BLaER1 (cell line): Measurements from ENCODE around the gene SMG9.

Experiments
- H3K27ac ChIP-seq: shearing (Covaris generic); formaldehyde crosslinking; 2 replicates; pipeline ENCODE4 v1.8.1; 2022
- H3K27me3 ChIP-seq: shearing (Covaris generic); formaldehyde crosslinking; 2 replicates; pipeline ENCODE4 v1.8.1; 2022
- H3K36me3 ChIP-seq: shearing (Covaris generic); formaldehyde crosslinking; 2 replicates; pipeline ENCODE4 v1.8.1; 2022
- H3K4me1 ChIP-seq: shearing (Covaris generic); formaldehyde crosslinking; 2 replicates; pipeline ENCODE4 v1.8.1; 2022
- H3K4me2 ChIP-seq: shearing (Covaris generic); formaldehyde crosslinking; 2 replicates; pipeline ENCODE4 v1.8.1; 2022
- H3K4me3 ChIP-seq: shearing (Covaris generic); formaldehyde crosslinking; 2 replicates; pipeline ENCODE4 v1.8.1; 2022
- H3K9ac ChIP-seq: shearing (Covaris generic); formaldehyde crosslinking; 2 replicates; pipeline ENCODE4 v1.8.1; 2022
- H3K9me3 ChIP-seq: shearing (Covaris generic); formaldehyde crosslinking; 2 replicates; pipeline ENCODE4 v1.8.1; 2022
- H4K20me1 ChIP-seq: shearing (Covaris generic); formaldehyde crosslinking; 2 replicates; pipeline ENCODE4 v1.8.1; 2022
- Cebpa-rat ChIP-seq: shearing (Covaris generic); IDR thresholded peaks from 2 replicates; pipeline ENCODE4 v1.8.1; 2022

The SMG9 gene

GRCh38 chr19:43715776-43716175 lies 39.0 kb downstream of the SMG9 start, which contains the start of gene IRGC:
TSS of gene IRGC (plus strand) at chr19:43716076. CDS start at chr19:43718559, 2,483 bp downstream.
- no peak within 1 kb of the TSS for H3K4me3 ChIP-seq
- H3K4me1 ChIP-seq = no peaks in the 10 kb centered on the region; the same call in 1 of the 2 replicates
- H4K20me1 ChIP-seq = no peaks in the 10 kb centered on the region
- H3K27me3 ChIP-seq = no peaks in the 10 kb centered on the region
- TF ChIP-seq Cebpa-rat = no peak
- no peaks in the 10 kb centered on the region for H3K36me3 ChIP-seq
- no peak within 1 kb of the TSS for H3K27ac ChIP-seq
- no peak within 1 kb of the TSS for H3K4me2 ChIP-seq
- H3K9ac ChIP-seq = no peak within 1 kb of the TSS
- H3K9me3 ChIP-seq = no peaks in the 10 kb centered on the region

- Histone ChIP-seq H3K9me3 (peaks cover 12% of the 10 kb centered on the region), H3K4me1 (no peaks in the 10 kb centered on the region; the same call in 1 of the 2 replicates), H3K4me3 (no peak overlapping the region), H4K20me1 (no peaks in the 10 kb centered on the region), H3K4me2 (no peak overlapping the region), H3K27me3 (no peaks in the 10 kb centered on the region), H3K27ac (no peak overlapping the region), H3K9ac (no peak overlapping the region), H3K36me3 (no peaks in the 10 kb centered on the region)
- TF ChIP-seq Cebpa-rat = no peak
Measured at GRCh38 chr19:43713208-43713607, 41.6 kb downstream of the SMG9 start.

- H3K27ac ChIP-seq = no peak overlapping the region
- H3K4me1 ChIP-seq = no peaks in the 10 kb centered on the region; the same call in 1 of the 2 replicates
- H3K4me3 ChIP-seq = no peak overlapping the region
- no peaks in the 10 kb centered on the region for H3K36me3 ChIP-seq
- no peaks in the 10 kb centered on the region for H3K27me3 ChIP-seq
- peaks cover 13% of the 10 kb centered on the region for H3K9me3 ChIP-seq
- no peak overlapping the region for H3K4me2 ChIP-seq
- no peak overlapping the region for H3K9ac ChIP-seq
- no peaks in the 10 kb centered on the region for H4K20me1 ChIP-seq
- TF ChIP-seq Cebpa-rat = no peak
Measured at GRCh38 chr19:43711751-43712355, 42.9 kb downstream of the SMG9 start.

GRCh38 chr19:43708716-43709115 lies 46.0 kb downstream of the SMG9 start:
- Histone ChIP-seq H3K36me3 (no peaks in the 10 kb centered on the region), H3K9me3 (peaks cover 13% of the 10 kb centered on the region), H4K20me1 (no peaks in the 10 kb centered on the region), H3K27me3 (no peaks in the 10 kb centered on the region), H3K9ac (no peak overlapping the region), H3K4me1 (no peaks in the 10 kb centered on the region), H3K4me3 (no peak overlapping the region), H3K27ac (no peak overlapping the region), H3K4me2 (no peak overlapping the region)
- no peak for TF ChIP-seq Cebpa-rat

DNA sequence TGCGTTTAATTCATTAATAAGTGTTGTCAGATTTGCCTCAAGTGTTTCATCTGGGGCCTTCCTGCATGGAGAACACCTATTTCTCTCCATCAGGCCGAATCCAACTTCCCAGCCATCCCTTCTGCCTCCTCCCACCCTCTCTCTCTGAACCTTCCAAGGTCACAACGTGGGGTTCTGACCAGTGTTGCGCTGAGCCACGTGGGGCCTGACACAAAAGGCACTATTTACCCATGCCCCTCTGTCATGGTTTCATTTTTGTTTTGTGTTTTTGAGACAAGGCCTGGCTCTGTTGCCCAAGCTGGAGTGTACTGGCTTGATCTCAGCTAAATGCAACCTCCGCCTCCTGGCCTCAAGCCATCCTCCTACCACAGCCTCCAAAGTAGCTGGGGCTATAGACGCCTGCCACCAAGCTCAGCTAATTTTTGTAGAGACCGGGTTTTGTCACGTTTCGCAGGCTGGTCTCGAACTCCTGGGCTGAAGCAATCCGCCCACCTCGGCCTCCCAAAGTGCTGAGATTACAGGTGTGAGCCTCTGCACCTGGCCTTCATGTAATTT lies 47.5 kb downstream of the SMG9 start:
- no peak overlapping the region for H3K9ac ChIP-seq
- no peak overlapping the region for H3K27ac ChIP-seq
- H3K9me3 ChIP-seq = peaks cover 13% of the 10 kb centered on the region
- TF ChIP-seq Cebpa-rat = no peak
- H4K20me1 ChIP-seq = no peaks in the 10 kb centered on the region
- H3K4me2 ChIP-seq = no peak overlapping the region
- no peaks in the 10 kb centered on the region for H3K36me3 ChIP-seq
- H3K27me3 ChIP-seq = no peaks in the 10 kb centered on the region
- no peaks in the 10 kb centered on the region for H3K4me1 ChIP-seq
- no peak overlapping the region for H3K4me3 ChIP-seq

DNA sequence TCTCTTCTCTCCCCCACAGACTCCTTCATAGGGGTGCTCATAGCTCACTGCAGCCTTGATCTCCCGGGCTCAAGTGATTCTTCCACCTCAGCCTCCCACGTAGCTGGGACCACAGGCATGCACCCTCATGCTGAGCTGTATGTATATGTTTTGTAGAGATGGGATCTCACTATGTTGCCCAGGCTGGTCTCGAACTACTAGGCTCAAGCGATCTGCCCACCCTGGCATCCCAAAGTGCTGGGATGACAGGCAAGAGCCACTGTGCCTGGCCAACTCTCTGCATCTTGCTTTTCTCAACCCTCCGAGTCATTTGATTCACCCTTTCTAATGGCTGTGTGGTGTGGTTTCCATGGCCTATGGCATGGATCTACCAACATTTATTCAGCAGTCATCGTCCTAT lies 49.0 kb downstream of the SMG9 start:
- H3K9ac ChIP-seq = no peak overlapping the region
- TF ChIP-seq Cebpa-rat = no peak
- H3K27ac ChIP-seq = no peak overlapping the region
- peaks cover 9% of the 10 kb centered on the region for H3K4me1 ChIP-seq
- H4K20me1 ChIP-seq = no peaks in the 10 kb centered on the region
- no peaks in the 10 kb centered on the region for H3K36me3 ChIP-seq
- no peak overlapping the region for H3K4me3 ChIP-seq
- peaks cover 13% of the 10 kb centered on the region for H3K9me3 ChIP-seq
- H3K4me2 ChIP-seq = no peak overlapping the region
- no peaks in the 10 kb centered on the region for H3K27me3 ChIP-seq

DNA sequence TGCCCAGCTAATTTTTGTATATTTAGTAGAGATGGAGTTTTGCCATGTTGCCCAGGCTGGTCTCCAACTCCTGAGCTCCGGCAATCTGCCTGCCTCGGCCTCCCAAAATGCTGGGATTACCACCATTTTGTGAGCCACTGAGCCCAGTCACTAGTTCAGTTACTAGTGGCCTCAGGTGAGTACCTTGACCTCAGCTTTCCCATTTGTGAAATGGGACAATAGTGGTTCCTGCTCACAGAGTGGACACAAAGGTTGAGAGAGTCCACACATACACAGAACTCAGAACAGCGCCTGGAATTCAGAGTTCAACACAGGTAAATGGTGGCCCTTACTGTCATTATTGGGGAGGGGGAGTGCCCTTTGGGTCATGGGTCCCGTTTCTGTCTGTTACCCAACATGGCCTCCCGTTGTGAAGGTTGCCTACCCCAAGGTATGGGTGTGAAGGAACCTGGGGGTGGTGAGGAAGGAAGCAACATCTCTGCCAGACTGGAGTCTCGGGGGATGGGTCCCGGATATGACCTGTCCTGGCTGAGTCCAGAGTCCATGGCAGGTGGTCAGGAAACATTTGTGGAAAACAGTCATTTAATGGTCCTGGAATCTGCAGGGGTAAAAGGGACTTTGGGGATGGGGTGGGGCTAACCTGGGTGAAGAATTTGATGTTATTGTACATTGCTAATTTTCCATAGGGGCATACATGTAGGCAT lies 50.6 kb downstream of the SMG9 start:
- Histone ChIP-seq H3K27me3 (no peaks in the 10 kb centered on the region), H3K9ac (no peak overlapping the region), H3K27ac (no peak overlapping the region), H4K20me1 (no peaks in the 10 kb centered on the region), H3K9me3 (peaks cover 11% of the 10 kb centered on the region), H3K36me3 (no peaks in the 10 kb centered on the region), H3K4me3 (no peak overlapping the region), H3K4me1 (peaks cover 21% of the 10 kb centered on the region), H3K4me2 (no peak overlapping the region)
- no peak for TF ChIP-seq Cebpa-rat

DNA sequence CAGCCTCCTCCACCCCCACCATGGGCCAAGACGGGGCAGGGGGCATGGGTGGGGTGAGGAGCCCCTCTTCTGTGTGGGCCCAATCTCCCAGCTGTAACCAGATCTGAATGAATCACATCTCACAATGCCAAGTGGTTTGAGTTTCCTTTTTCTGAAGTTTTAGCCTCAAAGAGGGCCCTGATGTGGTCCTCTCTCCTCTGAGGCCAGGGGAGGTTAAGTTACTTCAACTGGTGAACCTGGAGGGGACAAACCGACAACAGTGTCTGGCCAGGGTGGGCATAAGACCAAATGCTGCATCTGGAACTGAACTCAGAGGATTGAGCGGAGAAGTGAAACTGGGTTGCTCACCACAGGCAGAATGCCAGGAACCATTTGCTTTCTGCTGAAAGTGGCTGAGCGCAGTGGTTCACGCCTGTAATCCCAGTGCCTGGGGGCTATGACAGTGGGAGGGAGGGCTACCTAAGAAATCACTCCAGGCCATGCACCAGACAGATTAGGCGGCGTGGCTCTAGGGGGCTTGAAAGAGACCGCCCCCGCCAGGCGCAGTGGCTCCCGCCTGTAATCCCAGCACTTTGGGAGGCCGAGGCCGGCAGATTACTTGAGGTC lies 54.3 kb downstream of the SMG9 start:
- H4K20me1 ChIP-seq = no peaks in the 10 kb centered on the region
- H3K4me3 ChIP-seq = no peak overlapping the region
- no peaks in the 10 kb centered on the region for H3K27me3 ChIP-seq
- no peak overlapping the region; the same call in 1 of the 2 replicates for H3K9ac ChIP-seq
- no peaks in the 10 kb centered on the region for H3K36me3 ChIP-seq
- H3K9me3 ChIP-seq = peaks cover 16% of the 10 kb centered on the region
- no peak for TF ChIP-seq Cebpa-rat
- peaks cover 21% of the 10 kb centered on the region for H3K4me1 ChIP-seq
- peak overlapping the region; percentile 72 for H3K27ac ChIP-seq
- H3K4me2 ChIP-seq = peak overlapping the region; percentile 51

DNA sequence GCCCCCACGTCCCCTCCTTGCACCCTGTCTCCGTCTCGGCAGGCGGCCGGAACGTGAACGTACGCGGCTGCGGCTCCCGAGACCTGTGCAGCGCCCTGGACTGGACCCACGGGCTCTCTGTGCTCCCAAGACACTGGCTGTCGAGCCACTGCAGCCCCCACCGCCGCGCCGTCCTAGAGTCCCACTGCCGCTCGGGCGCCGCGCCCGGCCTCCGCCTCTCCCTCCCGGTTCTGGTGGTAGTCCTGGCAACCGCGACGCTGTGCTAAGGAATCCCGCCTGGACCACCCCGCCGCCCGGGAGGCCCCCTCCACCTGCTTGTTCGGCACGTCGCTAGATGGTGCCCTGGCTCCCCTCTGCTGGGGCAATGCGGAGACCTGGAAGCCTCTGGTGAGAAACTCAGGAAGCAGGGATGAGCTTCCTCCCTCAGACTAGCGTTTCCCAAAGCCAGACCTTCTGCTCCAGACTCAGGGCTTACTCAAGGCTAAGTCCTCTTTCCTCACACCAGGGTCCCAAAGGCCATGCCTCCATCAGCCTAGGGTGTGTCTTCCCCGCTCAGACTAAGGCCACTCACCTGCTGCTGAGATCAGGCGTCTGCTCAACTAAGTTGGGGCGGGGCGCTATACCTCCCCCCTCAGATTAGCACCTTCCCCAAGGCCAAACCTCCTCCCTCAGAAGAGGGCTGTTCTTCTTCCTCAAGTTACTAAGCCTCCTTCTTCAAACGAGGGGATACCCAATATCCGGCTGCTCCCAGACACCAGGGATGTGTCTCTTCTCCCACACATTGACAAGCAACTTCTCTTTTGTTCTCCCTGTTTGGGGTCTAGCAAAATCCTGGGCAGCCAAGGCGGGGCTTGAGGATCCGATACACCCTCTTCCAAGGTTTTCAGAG lies 55.0 kb downstream of the SMG9 start:
- Histone ChIP-seq H3K4me2 (peak overlapping the region; percentile 51), H3K9me3 (peaks cover 17% of the 10 kb centered on the region), H4K20me1 (no peaks in the 10 kb centered on the region), H3K27ac (peak overlapping the region; percentile 72), H3K27me3 (no peaks in the 10 kb centered on the region), H3K4me1 (peaks cover 21% of the 10 kb centered on the region), H3K4me3 (no peak overlapping the region), H3K9ac (no peak overlapping the region), H3K36me3 (no peaks in the 10 kb centered on the region)
- no peak for TF ChIP-seq Cebpa-rat
